CD4-positive, alpha-beta T cell (primary cell): ENCODE measurements around the gene LGI4. TPM values are rescaled to one million over a fixed set of nuclear protein-coding genes. Genes with fewer than 3 reads are reported as not detected.
A peak's percentile ranks its signal among the peaks of the same experiment; 100 is the strongest.

Experiments
- ATAC-seq: fragments of 200-7000 bp; cut with Tn5 transposase; one replicate; pipeline ENCODE4 v1.10.0; 2022; ENCODE audit warnings: mild to moderate bottlenecking; ENCODE audit not compliant: poor library complexity
- CTCF ChIA-PET: fragments of 350-600 bp; sonication (Branson Sonifier 250); formaldehyde crosslinking; loops from one replicate; lab custom pipeline; 2021; ENCODE audit warnings: antibody characterized with exemption, inconsistent platforms; lab: Charles Lee
- POLR2A ChIA-PET: fragments of 350-600 bp; sonication (Branson Sonifier 250); formaldehyde crosslinking; loops from one replicate; lab custom pipeline; 2021; ENCODE audit warnings: antibody characterized with exemption, inconsistent platforms; lab: Charles Lee
- DNase-seq, 14 experiments: peaks; one replicate each; pipeline ENCODE4 v3.0.0-alpha.2; 2013 to 2020; ENCODE audit warnings: mixed read lengths in 2 of 14
- H3K27ac ChIP-seq, 2 donors: one replicate each; pipeline versions ENCODE4 v1.5.1 to v1.7.0; 2013; ENCODE audit warnings: low read length in 2 of 2, low read depth in 1 of 2, mild to moderate bottlenecking in 1 of 2
- H3K27me3 ChIP-seq, 2 experiments: 1 replicate in 1 of 2; 2 replicates in 1 of 2; pipeline versions ENCODE4 v1.6.1 to v1.7.0; 2013; ENCODE audit warnings: low read length in 2 of 2, control low read depth in 1 of 2, mild to moderate bottlenecking in 1 of 2, moderate library complexity in 1 of 2; ENCODE audit not compliant: insufficient read depth in 2 of 2, control insufficient read depth in 1 of 2
- H3K36me3 ChIP-seq: one replicate; pipeline ENCODE4 v1.6.1; 2013; ENCODE audit warnings: low read length, control low read depth; ENCODE audit not compliant: insufficient read depth
- H3K4me1 ChIP-seq: one replicate; pipeline ENCODE4 v1.6.1; 2013; ENCODE audit warnings: low read length, control low read depth; ENCODE audit not compliant: insufficient read depth
- H3K4me3 ChIP-seq: one replicate; pipeline ENCODE4 v1.5.1; 2013; ENCODE audit warnings: mild to moderate bottlenecking, low read length, moderate library complexity
- H3K9me3 ChIP-seq, 2 experiments: 1 replicate in 1 of 2; 2 replicates in 1 of 2; pipeline versions ENCODE4 v1.6.1 to v1.7.0; 2013; ENCODE audit warnings: low read length in 2 of 2, mild to moderate bottlenecking in 2 of 2, control low read depth in 1 of 2, moderate library complexity in 1 of 2; ENCODE audit not compliant: control insufficient read depth in 1 of 2, insufficient read depth in 1 of 2
- H3K27ac Mint-ChIP-seq: one replicate; pipeline ENCODE4 v1.8.0; 2020; ENCODE audit warnings: mixed read lengths
- H3K27me3 Mint-ChIP-seq: one replicate; pipeline ENCODE4 v1.8.0; 2021; ENCODE audit warnings: mixed read lengths
- H3K36me3 Mint-ChIP-seq: one replicate; pipeline ENCODE4 v1.8.0; 2021; ENCODE audit warnings: low read depth, mixed read lengths
- H3K4me1 Mint-ChIP-seq: one replicate; pipeline ENCODE4 v1.8.0; 2021; ENCODE audit warnings: low read depth, mixed read lengths
- H3K4me3 Mint-ChIP-seq: one replicate; pipeline ENCODE4 v1.8.0; 2020; ENCODE audit warnings: mild to moderate bottlenecking, mixed read lengths
- H3K9me3 Mint-ChIP-seq: one replicate; pipeline ENCODE4 v1.8.0; 2020; ENCODE audit warnings: mixed read lengths
- intact Hi-C, 2 experiments: fragments of 100-400 bp; cut with DNase I in 1 of 2; cut with micrococcal nuclease in 1 of 2; formaldehyde crosslinking; loops; one replicate each; pipeline versions ENCODE4 v1.15.1 to v1.9.0; 2023 to 2025; cut with DNase I, micrococcal nuclease
- total RNA-seq, 174 experiments: library from RNA in 2 of 174; stranded (reverse) in 2 of 174; gene quantifications; one replicate each; pipeline ENCODE4 v1.2.3 and lab custom pipeline; 2021 to 2026
- TF ChIP-seq, protein P1 (sequence below): fragments of 200-600 bp; IDR thresholded peaks from one replicate; pipeline ENCODE4 v1.8.0; 2022; ENCODE audit warnings: antibody characterized with exemption, mild to moderate bottlenecking

LGI4 gene
- total RNA-seq, 2 experiments from 2014 or later: 0.69 to 0.70 TPM

DNA sequence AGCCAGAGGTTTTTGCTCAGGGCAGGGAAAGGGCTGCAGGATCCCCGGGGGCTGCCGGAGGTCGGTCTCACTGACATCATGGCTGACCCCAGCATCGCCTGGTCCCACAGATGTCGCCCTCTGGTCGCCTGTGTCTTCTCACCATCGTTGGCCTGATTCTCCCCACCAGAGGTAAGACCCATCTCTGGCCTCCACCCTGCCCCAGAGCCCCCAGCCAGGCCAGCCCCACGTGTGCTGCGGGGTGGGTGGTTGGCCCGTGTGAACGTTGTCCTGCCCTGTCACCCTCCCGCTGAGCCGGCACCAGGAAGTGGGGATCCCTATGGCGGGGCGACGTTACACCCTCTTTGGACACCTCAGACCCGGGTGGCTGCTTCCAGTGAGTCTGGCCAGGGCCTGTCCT, 20.6 kb upstream of the LGI4 start:
- ATAC-seq (no peak), DNase-seq (peak in 5 of 14 experiments; percentile 31 to 47 (median 42))
- peaks cover 56% of the 10 kb centered on the region for H3K4me1 ChIP-seq
- ChIA-PET POLR2A (interaction anchor here (1.3 to 3.1 kb wide), 8 partner anchors 10 to 109 kb away, joined by 6 to 56 read pairs (median 11); partner anchors contain the start of gene FXYD7), CTCF (interaction anchor here (1.6 to 3.3 kb wide), 2 partner anchors 13 to 57 kb away, joined by 7 to 46 read pairs; partner anchors contain the start of gene FXYD7)
- peaks cover 66% of the 10 kb centered on the region for H3K36me3 Mint-ChIP-seq
- peak overlapping the region; percentile 98 for H3K4me3 Mint-ChIP-seq
- H3K27ac Mint-ChIP-seq: peak overlapping the region; percentile 98
- intact Hi-C loops: loop anchor here (2.0 kb wide), 3 partner anchors 15 to 61 kb away; no protein-coding TSS in a partner anchor
- peak overlapping the region; percentile 99 for H3K4me3 ChIP-seq
- TF ChIP-seq, protein P1, sequence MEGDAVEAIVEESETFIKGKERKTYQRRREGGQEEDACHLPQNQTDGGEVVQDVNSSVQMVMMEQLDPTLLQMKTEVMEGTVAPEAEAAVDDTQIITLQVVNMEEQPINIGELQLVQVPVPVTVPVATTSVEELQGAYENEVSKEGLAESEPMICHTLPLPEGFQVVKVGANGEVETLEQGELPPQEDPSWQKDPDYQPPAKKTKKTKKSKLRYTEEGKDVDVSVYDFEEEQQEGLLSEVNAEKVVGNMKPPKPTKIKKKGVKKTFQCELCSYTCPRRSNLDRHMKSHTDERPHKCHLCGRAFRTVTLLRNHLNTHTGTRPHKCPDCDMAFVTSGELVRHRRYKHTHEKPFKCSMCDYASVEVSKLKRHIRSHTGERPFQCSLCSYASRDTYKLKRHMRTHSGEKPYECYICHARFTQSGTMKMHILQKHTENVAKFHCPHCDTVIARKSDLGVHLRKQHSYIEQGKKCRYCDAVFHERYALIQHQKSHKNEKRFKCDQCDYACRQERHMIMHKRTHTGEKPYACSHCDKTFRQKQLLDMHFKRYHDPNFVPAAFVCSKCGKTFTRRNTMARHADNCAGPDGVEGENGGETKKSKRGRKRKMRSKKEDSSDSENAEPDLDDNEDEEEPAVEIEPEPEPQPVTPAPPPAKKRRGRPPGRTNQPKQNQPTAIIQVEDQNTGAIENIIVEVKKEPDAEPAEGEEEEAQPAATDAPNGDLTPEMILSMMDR: no peak
- H3K27ac ChIP-seq: peak overlapping the region; percentile 80 to 89
- no peaks in the 10 kb centered on the region for H3K9me3 ChIP-seq
- peaks cover 43% of the 10 kb centered on the region for H3K36me3 ChIP-seq
- H3K27me3 Mint-ChIP-seq: no peaks in the 10 kb centered on the region
- H3K4me1 Mint-ChIP-seq: peaks cover 69% of the 10 kb centered on the region
- H3K27me3 ChIP-seq: no peaks in the 10 kb centered on the region
- H3K9me3 Mint-ChIP-seq: no peaks in the 10 kb centered on the region

DNA sequence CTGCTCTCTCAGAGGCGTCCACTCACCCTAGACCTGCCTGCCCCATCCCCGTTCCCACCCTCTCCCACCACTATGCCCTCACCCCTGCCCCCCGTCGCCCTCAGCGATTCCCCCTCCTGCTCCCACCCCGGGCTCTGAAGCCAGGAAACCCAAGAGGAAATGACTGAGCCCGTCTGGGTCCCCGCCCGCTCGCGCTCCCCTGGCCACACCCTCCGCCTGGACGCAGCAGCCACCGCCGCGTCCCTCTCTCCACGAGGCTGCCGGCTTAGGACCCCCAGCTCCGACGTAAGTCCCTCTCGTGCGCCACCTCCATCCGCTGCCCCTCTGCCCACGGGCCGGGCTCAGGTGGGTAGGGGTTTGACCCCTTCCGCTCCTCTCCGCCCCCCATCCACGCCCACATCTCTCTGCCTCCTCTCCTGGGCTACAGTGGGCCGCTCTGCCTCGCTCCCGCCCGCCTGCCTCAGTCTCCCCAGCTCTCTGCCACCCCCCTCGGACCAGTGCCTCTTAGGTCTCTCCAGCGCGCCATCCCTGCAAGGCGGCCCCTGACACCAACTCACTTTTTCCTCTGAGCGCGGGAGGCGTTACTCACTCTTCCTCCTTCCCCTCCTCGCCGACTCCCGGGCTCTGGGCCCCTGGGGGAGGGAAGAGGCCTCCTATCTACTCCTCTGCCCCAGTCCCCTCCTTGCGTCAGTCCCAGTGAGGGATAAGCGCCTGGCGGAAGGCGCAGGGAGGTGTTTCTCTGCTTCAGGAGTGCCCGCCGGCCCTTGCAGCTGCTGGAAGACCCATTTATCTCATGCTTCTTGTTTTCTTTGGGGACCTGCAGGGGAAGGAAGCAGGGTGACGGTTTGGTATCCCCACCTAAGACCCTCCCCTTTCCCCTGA, 19.9 kb upstream of the LGI4 start, which contains the start of gene FXYD5:
FXYD5 (plus strand) TSS at position 211 of the 882 bp plus-strand sequence. CDS start 816 bp downstream, outside the sequence.
- peaks cover 59% of the 10 kb centered on the region for H3K36me3 Mint-ChIP-seq
- peak within 1 kb of the TSS; percentile 80 to 89 for H3K27ac ChIP-seq
- DNase-seq: peak; percentile 49 to 82 (median 71)
- CTCF ChIA-PET: interaction anchor here (0.6 to 3.3 kb wide), 16 partner anchors 8 to 774 kb away, joined by 3 to 46 read pairs (median 6); partner anchors contain the start of gene FXYD7
- H3K27me3 ChIP-seq: no peaks in the 10 kb centered on the region
- H3K27me3 Mint-ChIP-seq: no peaks in the 10 kb centered on the region
- no peaks in the 10 kb centered on the region for H3K9me3 Mint-ChIP-seq
- POLR2A ChIA-PET: interaction anchor here (0.8 to 3.1 kb wide), 21 partner anchors 9 to 158 kb away, joined by 3 to 56 read pairs (median 5); partner anchors contain the start of genes FXYD7 and USF2
- peaks cover 71% of the 10 kb centered on the region for H3K4me1 Mint-ChIP-seq
- peak within 1 kb of the TSS; percentile 99 for H3K4me3 ChIP-seq
- H3K27ac Mint-ChIP-seq: peak within 1 kb of the TSS; percentile 98
- H3K4me3 Mint-ChIP-seq: peak within 1 kb of the TSS; percentile 98
- H3K9me3 ChIP-seq: no peaks in the 10 kb centered on the region
- peaks cover 55% of the 10 kb centered on the region for H3K4me1 ChIP-seq
- peaks cover 36% of the 10 kb centered on the region for H3K36me3 ChIP-seq
- ATAC-seq: peak; percentile 75
- TF ChIP-seq, protein P1: no peak
- intact Hi-C loops: loop anchor here (2.0 to 5.0 kb wide), 4 partner anchors 14 to 62 kb away; no protein-coding TSS in a partner anchor
